ENCODE data around the gene RUNX1. TPM values are rescaled to one million over a fixed set of nuclear protein-coding genes. Genes with fewer than 3 reads are reported as not detected.

Gene RUNX1
- total and polyA plus RNA-seq, 10 of the 15 experiments (the other 5 are each of a cell fraction or from before 2014, with no cell fraction given): 0.90 to 15.2 (median 4.1) TPM

DNA sequence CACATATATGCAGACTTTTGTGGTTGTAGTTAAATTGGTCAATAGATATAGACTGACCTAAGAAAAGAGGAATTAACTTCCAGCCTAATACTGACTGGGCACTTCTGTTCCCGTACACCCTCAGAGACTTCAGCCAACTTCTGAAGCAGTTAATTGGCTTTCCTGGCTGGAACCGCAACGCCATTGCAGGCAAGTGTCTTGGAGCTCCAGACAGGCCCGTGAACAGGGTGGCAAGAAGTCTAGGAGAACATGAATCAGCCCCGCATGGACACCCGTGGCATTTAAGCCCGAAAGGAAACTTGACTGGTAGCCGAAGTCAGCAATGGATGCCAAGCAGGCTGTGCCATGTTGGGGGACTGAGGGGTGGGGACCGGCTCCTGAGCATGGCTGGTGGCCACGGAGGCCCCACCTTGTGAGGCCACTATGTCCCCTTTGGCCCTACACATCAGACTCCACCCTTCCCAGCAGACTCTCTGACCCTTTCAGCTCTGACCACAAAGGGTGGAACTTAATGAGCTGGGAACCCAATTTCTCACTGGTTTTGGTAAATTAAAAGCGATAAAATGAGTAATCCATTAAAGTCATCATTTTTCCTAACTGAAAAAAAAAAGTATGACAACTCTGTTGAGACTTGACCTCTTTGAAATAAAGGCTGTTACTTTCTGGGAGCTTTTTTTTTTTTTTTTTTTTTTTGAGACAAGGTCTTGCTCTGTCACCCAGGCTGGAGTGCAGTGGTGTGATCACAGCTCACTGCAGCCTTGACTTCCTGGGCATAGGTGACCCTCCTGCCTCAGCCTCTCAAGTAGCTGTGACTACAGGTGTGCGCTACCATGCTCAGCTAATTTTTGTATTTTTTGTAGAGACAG is 54.1 kb downstream of the RUNX1 start:
- TF ChIP-seq, protein P1, sequence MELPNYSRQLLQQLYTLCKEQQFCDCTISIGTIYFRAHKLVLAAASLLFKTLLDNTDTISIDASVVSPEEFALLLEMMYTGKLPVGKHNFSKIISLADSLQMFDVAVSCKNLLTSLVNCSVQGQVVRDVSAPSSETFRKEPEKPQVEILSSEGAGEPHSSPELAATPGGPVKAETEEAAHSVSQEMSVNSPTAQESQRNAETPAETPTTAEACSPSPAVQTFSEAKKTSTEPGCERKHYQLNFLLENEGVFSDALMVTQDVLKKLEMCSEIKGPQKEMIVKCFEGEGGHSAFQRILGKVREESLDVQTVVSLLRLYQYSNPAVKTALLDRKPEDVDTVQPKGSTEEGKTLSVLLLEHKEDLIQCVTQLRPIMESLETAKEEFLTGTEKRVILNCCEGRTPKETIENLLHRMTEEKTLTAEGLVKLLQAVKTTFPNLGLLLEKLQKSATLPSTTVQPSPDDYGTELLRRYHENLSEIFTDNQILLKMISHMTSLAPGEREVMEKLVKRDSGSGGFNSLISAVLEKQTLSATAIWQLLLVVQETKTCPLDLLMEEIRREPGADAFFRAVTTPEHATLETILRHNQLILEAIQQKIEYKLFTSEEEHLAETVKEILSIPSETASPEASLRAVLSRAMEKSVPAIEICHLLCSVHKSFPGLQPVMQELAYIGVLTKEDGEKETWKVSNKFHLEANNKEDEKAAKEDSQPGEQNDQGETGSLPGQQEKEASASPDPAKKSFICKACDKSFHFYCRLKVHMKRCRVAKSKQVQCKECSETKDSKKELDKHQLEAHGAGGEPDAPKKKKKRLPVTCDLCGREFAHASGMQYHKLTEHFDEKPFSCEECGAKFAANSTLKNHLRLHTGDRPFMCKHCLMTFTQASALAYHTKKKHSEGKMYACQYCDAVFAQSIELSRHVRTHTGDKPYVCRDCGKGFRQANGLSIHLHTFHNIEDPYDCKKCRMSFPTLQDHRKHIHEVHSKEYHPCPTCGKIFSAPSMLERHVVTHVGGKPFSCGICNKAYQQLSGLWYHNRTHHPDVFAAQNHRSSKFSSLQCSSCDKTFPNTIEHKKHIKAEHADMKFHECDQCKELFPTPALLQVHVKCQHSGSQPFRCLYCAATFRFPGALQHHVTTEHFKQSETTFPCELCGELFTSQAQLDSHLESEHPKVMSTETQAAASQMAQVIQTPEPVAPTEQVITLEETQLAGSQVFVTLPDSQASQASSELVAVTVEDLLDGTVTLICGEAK (IDR thresholded peaks at IDR 0.05; ENCODE audit: borderline replicate concordance): no peak
- TF ChIP-seq FOXK2 (IDR thresholded peaks at IDR 0.05): no peak
- TF ChIP-seq ZSCAN29 (IDR thresholded peaks at IDR 0.05): no peak
- no peak for TF ChIP-seq IKZF1 (conservative IDR thresholded peaks at IDR 0.05)
- no peak for TF ChIP-seq BRCA1 (IDR thresholded peaks at IDR 0.05; ENCODE audit: low read depth, low read length)
- no peak for TF ChIP-seq STAT3 (IDR thresholded peaks at IDR 0.05; ENCODE audit: low read depth, low read length)
- no peak for TF ChIP-seq PAX8 (IDR thresholded peaks at IDR 0.05)
- no peak for TF ChIP-seq NR2C2 (IDR thresholded peaks at IDR 0.05; ENCODE audit: borderline replicate concordance, control insufficient read depth, insufficient read length, low read depth)
- TF ChIP-seq NFYB (IDR thresholded peaks at IDR 0.05; ENCODE audit: insufficient read depth, low read depth, low read length): no peak
- TF ChIP-seq, protein P2, sequence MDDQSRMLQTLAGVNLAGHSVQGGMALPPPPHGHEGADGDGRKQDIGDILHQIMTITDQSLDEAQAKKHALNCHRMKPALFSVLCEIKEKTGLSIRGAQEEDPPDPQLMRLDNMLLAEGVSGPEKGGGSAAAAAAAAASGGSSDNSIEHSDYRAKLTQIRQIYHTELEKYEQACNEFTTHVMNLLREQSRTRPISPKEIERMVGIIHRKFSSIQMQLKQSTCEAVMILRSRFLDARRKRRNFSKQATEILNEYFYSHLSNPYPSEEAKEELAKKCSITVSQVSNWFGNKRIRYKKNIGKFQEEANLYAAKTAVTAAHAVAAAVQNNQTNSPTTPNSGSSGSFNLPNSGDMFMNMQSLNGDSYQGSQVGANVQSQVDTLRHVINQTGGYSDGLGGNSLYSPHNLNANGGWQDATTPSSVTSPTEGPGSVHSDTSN (IDR thresholded peaks at IDR 0.05; ENCODE audit: insufficient replicate concordance, low read depth, low read length): no peak
- no peak for TF ChIP-seq POLR2AphosphoS2 (IDR thresholded peaks at IDR 0.05; ENCODE audit: low read depth, low read length)
- no peaks in the 10 kb centered on the region for H3K36me3 ChIP-seq (ENCODE audit: control insufficient read depth in 2 of 2, insufficient read depth in 2 of 2, low read length in 1 of 2)
- peaks cover 4% of the 10 kb centered on the region; the same call in 1 of the 2 replicates for H3K4me1 ChIP-seq (ENCODE audit: control insufficient read depth, insufficient read depth, low read length)
- 77% methylated on average over 12 of the region's 12 CpGs for WGBS (ENCODE audit: insufficient coverage, insufficient replicate concordance, low lambda C conversion rate, missing lambda C conversion rate)
- no peaks in the 10 kb centered on the region for H3K9me3 ChIP-seq (replicated peaks; ENCODE audit: control insufficient read depth, insufficient read depth, low read length)
- H3K4me2 ChIP-seq (ENCODE audit: control insufficient read depth, insufficient read depth): no peak overlapping the region
- RAD21 ChIA-PET (ENCODE audit: unreplicated experiment): interaction anchor here (0.6 to 1.0 kb wide), 2 partner anchors 21 to 269 kb away, joined by 3 to 4 read pairs; no protein-coding TSS in a partner anchor
- CTCF ChIA-PET: no interaction called here
- H3K4me3 ChIP-seq: no peak overlapping the region
- DNase-seq (ENCODE audit: low read depth, low spot score) (no peak), ATAC-seq (no peak), FAIRE-seq (no peak)
- intact Hi-C loops (cut with micrococcal nuclease; ENCODE audit: unreplicated experiment): no loop called here
- H3K27ac ChIP-seq (ENCODE audit: control insufficient read depth, insufficient read depth): no peak overlapping the region
- POLR2A ChIA-PET: no interaction called here
- no TSS peak for BruUV-seq (replicated peaks)
- peaks cover 0 to 1% of the 10 kb centered on the region in 2 experiments; a peak in 2 of 4 replicates for H3K27me3 ChIP-seq (replicated peaks in 1 of 2; ENCODE audit: control insufficient read depth in 2 of 2, insufficient read depth in 2 of 2, low read length in 1 of 2)
- H3K9ac ChIP-seq (ENCODE audit: control insufficient read depth, insufficient read depth, low read length): no peak overlapping the region
- no peaks in the 10 kb centered on the region for H3K79me2 ChIP-seq (ENCODE audit: control insufficient read depth, insufficient read depth, low read length)
- H4K20me1 ChIP-seq (ENCODE audit: control insufficient read depth, insufficient read depth): no peaks in the 10 kb centered on the region
- SMC1A ChIA-PET (ENCODE audit: uncharacterized antibody, unreplicated experiment): no interaction called here
- in situ Hi-C loops (cut with MboI): no loop called here
- H2AFZ ChIP-seq (ENCODE audit: control insufficient read depth, low read depth, low read length): no peak overlapping the region

Measured in GM12878 (cell line).